HK-2 (cell line): ENCODE measurements around the gene GTF3C4.

Source experiments
- DNase-seq: peaks from one replicate; pipeline ENCODE4 v3.0.0-alpha.2; 2018; ENCODE audit not compliant: unreplicated experiment

Gene GTF3C4, protein sequence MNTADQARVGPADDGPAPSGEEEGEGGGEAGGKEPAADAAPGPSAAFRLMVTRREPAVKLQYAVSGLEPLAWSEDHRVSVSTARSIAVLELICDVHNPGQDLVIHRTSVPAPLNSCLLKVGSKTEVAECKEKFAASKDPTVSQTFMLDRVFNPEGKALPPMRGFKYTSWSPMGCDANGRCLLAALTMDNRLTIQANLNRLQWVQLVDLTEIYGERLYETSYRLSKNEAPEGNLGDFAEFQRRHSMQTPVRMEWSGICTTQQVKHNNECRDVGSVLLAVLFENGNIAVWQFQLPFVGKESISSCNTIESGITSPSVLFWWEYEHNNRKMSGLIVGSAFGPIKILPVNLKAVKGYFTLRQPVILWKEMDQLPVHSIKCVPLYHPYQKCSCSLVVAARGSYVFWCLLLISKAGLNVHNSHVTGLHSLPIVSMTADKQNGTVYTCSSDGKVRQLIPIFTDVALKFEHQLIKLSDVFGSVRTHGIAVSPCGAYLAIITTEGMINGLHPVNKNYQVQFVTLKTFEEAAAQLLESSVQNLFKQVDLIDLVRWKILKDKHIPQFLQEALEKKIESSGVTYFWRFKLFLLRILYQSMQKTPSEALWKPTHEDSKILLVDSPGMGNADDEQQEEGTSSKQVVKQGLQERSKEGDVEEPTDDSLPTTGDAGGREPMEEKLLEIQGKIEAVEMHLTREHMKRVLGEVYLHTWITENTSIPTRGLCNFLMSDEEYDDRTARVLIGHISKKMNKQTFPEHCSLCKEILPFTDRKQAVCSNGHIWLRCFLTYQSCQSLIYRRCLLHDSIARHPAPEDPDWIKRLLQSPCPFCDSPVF

DNA sequence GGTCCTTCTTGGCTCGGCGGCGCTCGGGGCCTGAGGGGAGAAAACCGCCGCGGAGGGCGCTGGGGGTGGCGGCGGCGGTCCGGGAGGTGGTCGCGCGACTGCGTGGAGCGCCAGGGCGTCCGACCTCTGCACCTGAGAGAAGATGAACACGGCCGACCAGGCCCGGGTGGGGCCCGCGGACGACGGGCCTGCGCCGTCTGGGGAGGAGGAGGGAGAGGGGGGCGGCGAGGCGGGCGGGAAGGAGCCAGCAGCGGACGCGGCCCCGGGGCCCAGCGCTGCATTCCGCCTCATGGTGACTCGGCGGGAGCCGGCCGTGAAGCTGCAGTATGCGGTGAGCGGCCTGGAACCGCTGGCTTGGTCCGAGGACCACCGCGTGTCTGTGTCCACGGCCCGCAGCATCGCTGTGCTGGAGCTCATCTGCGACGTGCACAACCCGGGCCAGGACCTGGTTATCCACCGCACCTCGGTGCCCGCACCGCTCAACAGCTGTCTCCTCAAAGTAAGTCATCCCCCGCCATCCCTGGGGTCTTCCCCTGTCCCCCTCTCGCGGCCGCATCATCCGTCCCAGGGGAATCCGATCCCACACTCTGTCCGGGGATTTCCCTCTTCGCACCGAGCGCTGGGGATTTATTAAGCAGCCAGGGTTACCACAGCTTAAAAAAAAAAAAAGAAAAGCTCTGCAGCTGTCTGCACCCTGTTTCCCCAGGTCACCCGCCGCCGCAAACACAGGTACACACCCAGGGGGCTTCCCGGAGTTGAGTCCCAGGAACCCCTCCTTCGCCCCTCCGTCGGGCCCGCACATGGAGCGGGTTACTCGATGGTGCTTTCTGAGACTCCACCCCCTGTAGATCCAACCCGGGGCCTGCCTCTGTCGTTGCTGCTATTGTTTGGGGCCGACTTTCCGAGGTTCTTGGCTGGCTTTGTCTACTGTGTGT, at the start of gene GTF3C4:
Gene GTF3C4 (plus strand): TSS at position 8 of the 935 bp plus-strand sequence. CDS start 135 bp downstream, at position 143.
- DNase-seq, result peak; percentile 37

- no peak for DNase-seq
Measured at GRCh38 chr9:132622159-132622558, 48.1 kb upstream of the GTF3C4 start.

DNA sequence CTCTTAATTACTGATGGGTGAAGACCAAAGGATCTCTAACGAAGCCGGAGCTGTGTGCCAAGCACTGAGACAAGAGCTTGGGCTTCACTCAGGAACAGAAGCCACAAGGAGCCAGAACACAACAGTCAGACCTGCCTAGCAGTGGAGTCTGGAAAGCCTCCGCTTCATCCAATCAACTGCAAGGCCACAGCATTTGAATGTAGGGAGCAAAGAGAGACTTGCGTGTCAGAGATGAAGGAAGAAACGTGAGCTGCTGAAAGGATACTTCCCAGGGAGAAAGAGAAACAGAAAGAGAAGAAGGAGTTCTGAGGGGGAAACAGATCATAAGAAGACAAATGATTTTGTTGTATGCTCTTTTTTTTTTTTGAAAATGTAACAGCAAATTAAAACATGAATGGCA, 44.0 kb upstream of the GTF3C4 start:
- DNase-seq, result no peak

DNA sequence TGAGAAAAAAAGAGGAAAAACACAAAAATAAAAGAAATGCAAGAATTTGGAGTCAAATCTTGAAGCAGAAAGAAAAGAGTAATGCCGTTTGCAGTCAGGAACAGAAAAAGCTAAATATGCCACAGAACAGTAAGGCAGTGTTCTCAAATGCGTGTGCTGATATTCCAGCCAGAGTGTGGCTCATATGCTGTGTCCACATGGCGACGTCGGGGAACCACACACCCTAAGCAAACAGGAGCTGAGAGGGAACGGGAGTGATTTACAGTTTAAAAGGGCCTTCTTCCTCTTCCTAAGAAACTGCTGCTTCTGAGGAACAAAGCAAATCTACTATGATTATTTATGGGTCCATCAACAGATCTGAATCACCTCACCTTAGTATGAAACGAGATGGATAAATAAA, 43.2 kb upstream of the GTF3C4 start:
- DNase-seq, result no peak

DNA sequence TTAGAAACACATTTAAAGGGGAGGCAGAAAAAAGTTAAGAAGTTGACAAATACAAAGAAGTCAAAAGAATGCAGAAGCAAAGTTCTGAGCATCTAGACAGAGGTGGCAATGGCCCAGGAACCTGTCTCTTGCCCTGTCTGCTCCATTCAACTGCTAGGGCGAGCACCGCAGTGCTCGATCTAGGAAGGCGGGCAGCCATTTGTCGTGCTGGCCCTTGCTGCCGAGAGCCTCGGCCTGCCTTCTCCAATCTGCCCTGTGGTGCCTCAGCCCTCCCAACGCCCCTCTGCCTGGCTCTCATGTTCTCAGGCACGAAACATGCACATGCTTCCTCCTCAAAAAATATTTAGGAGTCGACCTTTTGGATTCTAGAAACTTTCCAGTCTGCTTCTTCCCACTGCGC, 42.7 kb upstream of the GTF3C4 start:
- no peak for DNase-seq

GRCh38 chr9:132628746-132629145, 41.5 kb upstream of the GTF3C4 start:
- DNase-seq, result no peak

GRCh38 chr9:132630116-132630515, 40.1 kb upstream of the GTF3C4 start:
- no peak for DNase-seq

GRCh38 chr9:132630811-132631210, 39.5 kb upstream of the GTF3C4 start:
- no peak for DNase-seq

- DNase-seq, result peak; percentile 17
Measured at GRCh38 chr9:132631280-132631679, 39.0 kb upstream of the GTF3C4 start.

- no peak for DNase-seq
Measured at GRCh38 chr9:132631685-132632084, 38.6 kb upstream of the GTF3C4 start.

- no peak for DNase-seq
Measured at GRCh38 chr9:132632413-132633129, 37.7 kb upstream of the GTF3C4 start.

DNA sequence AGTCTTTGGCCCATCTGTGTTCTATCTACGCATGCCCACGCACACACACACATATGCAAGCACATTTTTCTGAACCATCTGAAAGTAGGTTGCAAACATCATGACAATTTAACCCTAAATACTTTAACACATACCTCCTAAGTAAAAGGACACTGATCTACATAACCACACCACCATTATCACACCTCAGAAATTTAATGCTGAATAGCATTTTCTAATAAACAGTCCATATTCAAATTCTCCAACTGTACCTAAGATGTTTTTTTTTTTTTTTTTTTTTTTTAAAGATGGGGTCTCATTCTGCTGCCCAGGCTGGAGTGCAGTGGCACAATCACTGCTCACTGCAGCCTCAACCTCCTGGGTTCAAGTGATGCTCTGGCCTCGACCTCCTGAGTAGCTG, 35.9 kb upstream of the GTF3C4 start:
- no peak for DNase-seq

DNA sequence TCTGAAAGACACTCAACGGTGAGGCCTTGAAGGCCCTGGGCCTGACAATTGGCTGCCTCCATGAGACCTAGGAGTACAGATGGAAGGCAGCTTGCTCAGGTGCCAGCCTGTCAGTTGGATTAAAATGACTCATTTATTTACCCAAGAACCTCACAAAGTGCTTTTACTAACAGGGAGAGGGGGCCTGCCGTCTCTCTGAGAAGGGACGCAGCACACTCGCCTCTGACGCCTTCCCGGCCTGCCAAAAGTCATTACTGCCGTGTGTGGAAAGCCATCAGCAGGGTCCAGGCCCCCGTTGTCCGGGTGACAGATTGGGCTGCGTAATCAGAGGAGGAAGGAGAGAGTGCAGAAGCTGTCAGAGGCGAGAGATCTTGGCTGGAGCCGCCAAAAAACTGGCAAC, 32.9 kb upstream of the GTF3C4 start:
- DNase-seq, result no peak

DNA sequence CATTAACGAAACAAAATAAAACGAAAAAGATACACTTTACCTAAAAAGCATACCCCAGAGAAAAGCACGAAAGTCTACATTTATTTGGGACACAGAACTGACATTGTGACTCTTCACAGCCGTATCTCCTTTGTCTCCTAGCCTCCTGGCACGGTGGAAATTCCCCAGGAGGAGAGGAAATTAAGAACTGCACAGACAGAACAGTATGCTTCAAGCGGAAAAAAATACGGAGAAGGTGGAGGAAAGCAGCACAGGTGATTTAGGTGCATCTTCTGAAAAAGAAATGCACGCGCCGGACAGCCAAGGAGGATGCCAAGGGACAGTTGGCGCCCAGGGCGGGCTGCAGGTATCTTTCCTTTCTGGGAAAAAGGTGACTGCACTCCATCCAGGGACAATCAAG, 32.5 kb upstream of the GTF3C4 start:
- no peak for DNase-seq

- no peak for DNase-seq
Measured at GRCh38 chr9:132638240-132638639, 32.0 kb upstream of the GTF3C4 start.

DNA sequence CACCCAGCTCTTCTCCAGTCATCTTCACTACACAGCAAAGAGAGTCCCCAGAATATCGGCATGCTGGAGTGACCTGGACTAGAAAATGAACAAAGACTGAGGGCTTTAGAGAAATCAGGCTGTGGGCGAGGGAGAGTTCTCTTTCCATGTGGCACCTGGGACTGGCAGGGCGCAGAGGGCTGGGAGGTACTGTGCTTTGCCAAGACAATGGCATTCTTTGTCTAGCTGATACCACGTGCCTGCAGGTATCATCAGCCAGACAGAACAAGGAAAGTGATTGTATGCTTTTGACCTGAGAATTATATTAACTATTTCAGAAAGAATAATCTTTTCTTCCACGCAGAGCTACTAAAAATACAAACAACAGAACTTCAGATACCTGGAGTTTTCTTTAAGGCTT, 30.9 kb upstream of the GTF3C4 start:
- DNase-seq, result no peak

- no peak for DNase-seq
Measured at GRCh38 chr9:132641216-132641615, 29.0 kb upstream of the GTF3C4 start.

DNA sequence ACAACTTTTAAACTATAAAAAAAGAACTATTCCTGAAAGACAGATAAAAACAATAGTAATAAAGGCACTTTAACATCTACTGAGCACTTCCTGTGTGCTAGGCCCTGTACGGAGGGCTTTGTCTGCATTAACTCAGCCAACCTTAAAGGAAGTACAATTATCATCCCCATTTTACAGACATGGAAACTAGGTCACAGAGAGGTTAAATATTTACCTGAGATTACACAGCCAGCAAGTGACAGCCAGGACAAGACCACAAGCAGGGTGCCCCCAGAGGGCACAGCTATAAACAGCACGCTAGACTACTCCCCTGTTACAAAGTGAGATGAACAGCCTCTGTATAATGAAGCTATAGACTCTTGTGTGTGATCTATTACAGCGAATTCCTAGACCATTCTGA, 26.0 kb upstream of the GTF3C4 start:
- DNase-seq, result peak; percentile 18

DNA sequence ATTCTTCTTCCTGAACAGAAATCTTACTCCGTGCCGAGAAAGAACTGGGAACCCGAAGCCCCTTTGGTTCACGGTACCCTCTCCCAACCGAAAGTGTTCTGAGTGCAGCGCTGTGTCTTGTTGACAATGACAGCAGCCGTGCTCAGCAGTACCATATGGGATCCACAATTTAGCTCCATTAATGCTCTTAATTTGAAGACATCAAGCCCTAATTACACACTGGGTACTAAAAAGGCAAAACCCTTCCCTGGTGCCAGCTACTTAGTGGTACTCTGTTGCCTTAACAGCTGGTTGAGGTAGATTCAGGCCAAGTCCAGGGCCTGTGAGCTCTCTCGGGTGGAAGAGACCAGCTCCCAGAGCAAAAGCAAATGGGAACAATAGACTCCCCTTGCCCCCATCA, 25.0 kb upstream of the GTF3C4 start:
- DNase-seq, result no peak

DNA sequence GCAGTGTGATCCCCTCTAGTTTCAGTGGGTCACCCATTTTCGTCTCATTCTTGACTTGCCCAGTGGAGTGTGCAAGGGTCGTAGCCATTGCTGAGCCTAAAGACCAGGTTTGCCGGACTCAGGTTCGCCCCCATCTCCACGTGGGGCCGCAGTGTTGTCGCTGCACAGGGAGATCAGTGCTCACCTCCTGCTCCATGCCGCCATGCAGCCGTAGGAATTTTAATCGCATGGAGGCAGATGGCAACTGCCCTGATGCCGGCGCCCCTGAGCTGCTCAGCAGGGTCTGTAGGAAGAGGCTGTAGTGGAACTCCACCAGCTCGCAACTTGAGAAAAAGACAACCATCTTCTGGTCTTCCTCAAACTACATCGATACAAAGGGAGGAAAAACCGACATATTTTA, 24.6 kb upstream of the GTF3C4 start:
- DNase-seq, result no peak

- DNase-seq, result no peak
Measured at GRCh38 chr9:132646726-132647125, 23.5 kb upstream of the GTF3C4 start.
